Measurements from ENCODE around the gene PDE4D.
"Not testable (repeated sequence)": the region's sequence is repeated elsewhere in the genome, so short reads cannot be mapped to it uniquely, and the experiment has no call there.

The PDE4D gene

GRCh38 chr5:59090323-59090722 is 803.2 kb downstream of the PDE4D start:
- DNase-seq: no peak

- DNase-seq: no peak
These were observed 803.8 kb downstream of the PDE4D start for GRCh38 chr5:59089767-59090166.

- no peak for DNase-seq
These were observed 805.0 kb downstream of the PDE4D start for GRCh38 chr5:59088546-59088945.

- DNase-seq: no peak
These were observed 807.5 kb downstream of the PDE4D start for GRCh38 chr5:59086024-59086423.

DNA sequence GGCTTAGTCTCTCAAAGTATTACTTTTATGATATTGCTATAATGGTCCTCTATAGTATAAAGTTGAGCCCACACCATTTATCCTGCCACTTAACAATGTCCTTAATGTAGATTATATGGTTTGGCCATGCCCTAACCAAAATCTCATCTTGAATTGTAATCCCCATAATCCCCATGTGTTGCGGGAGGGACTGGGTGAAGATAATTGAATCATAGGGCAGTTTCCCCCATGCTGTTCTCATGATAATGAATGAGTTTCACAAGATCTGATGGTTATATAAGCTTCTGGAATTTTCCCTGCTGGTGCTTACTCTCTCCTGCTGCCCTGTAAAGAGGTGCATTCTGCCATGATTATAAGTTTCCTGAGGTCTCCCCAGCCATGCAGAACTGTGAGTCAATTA is 811.8 kb downstream of the PDE4D start:
- no peak for DNase-seq

GRCh38 chr5:59079622-59080620 is 813.6 kb downstream of the PDE4D start:
- no peak for DNase-seq

DNA sequence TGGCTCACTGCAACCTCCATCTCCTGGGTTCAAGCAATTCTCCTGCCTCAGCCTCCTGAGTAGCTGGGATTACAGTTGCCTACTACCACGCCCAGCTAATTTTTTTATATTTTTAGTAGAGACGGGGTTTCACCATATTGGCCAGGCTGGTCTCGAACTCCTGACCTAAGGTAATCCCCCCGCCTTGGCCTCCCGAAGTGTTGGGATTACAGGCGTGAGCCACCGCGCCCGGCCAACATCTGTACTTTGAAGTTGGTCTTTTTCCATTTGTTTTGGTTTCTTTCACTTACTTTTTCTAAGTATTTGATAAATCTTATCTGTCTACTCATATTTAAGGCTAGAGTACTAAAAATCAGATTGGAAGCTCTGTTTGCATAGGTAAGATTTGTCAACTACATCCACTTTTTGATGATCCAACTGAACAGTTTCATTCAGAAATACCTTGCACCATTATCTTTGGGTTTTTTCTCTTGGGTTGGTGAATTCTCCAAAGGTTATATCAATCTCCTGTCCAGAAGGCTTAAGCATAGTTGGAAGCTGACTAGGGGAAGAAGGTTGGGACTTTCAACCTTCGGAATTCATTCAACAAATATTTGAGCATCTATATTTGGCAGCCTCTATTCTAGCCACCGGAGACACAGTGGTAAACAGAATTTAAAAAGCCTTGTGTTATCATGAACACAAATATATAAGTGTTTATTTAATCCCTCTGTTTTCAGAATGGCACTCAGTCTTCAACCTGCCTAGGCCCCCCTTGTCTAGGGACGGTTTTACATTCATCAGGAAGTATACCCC is 821.6 kb downstream of the PDE4D start:
- DNase-seq: no peak

GRCh38 chr5:59069438-59070079 is 824.0 kb downstream of the PDE4D start:
- DNase-seq: no peak

DNA sequence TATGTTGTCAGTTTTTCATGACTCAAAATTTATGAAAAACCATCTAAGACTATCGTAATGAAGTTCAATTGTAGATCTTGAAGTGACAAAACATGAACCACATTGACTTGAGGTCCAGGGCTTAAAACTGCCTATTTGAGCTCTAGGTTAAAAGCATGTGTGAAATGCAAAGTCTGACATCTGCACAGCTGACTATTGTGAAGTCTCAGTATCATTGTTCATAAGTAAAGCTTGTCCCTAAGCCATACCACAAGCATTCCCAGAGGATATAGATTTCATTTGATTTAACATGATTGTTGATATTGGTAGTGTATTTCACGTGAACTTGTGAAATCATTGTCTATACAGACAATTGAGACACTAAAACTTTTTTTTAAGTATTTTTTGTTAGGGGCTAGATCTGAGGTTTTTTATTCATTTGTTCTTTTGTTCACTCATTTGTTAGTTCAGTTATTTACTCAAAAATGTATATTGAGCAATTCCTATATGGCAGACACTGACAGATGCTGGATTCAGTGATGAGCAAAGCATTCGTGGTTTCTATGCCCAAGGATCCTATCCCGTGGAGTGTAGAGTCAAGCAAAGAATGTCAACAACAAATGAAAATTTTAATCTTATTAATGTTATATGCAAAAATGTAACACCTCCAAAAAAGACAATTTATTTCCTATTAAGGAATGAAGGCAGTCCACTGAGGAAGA is 825.4 kb downstream of the PDE4D start:
- DNase-seq: no peak

- no peak for DNase-seq
These were observed 827.0 kb downstream of the PDE4D start for GRCh38 chr5:59066367-59067163.

DNA sequence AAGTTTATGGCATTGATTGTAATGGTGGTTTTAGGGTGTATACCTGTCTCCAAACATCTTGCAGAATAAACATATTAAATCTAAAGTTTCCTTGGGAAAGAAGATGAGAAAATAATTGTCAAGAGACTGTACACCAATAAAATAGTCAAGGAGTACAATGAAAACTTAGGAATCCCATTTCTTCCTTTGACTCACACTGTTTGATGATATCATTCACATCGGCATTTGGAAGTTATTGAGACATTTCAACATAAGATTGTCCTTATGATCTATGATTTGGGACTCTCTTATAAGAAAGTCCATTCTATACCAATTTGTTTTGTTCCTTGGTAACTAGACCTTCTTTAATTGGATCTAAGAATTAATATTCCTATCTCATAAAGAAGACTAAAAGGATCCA is 828.0 kb downstream of the PDE4D start:
- DNase-seq: no peak

GRCh38 chr5:59064293-59064692 is 829.2 kb downstream of the PDE4D start:
- DNase-seq: no peak

DNA sequence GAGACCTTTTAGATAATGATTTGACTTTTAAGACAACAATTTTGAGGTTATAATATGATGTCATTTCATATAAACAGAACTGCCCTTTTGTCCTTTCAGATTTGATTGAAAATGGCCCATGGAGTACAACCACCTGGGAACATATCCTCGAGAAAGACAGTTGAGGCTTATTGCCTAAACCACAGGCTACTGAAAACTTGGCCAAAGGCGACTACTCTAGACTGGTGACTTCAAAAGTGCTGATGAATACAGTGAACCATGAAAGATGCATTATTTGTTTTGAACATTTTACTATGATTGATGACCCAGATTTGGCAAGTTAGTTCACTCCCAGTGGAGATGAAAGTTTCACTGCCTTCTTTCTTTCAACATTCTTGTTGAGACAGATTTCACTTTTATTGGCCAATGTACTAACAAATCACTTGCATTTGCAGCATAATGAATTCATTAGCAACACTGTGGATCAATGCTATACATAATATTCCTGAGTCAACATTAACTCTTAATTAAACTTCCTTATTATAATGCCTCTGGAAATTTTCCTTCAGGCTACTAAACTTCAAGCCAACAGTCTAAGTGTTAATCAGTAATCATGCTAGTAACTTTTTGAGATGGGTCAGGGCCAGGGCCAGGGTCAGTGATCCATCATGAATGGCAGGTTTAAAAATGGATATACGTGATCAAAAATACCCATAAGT is 830.4 kb downstream of the PDE4D start:
- DNase-seq: no peak

- DNase-seq: peak; percentile 81 to 90
These were observed 832.1 kb downstream of the PDE4D start for GRCh38 chr5:59061377-59061776.

GRCh38 chr5:59058969-59059687 is 834.4 kb downstream of the PDE4D start:
- no peak for DNase-seq

DNA sequence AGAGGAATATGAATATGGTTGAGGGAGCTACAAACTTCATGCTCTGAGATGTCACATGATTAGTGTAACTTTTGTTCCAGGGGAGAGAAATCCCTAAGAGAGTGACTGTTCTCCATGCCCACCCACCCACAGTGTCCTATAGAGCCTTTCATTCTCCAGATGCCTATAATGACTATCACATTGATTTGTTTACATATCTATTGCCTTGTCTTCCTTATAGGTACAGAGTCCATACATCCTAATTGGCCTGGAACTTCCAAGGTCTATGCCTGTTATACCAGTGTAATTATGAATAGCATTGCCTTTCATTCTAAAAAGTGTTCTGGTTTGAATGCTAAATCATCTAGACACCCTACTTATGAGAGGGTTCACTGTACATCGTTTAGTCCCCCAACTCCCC is 835.3 kb downstream of the PDE4D start:
- no peak for DNase-seq

DNA sequence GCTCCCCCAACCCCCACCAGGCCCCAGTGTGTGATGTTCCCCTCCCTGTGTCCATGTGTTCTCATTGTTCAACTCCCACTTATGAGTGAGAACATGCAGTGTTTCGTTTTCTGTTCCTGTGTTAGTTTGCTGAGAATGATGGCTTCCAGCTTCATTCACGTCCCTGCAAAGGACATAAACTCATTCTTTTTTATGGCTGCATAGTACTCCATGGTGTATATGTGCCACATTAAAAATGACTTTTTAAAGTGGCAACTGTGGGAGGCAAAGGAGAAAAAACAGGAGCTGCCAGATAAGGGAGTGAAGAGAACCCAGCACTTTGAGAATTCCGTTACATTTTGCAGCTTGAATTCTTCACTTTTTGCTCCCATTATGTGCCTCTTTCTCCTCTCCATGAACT is 836.9 kb downstream of the PDE4D start:
- not testable (repeated sequence) for DNase-seq

GRCh38 chr5:59055745-59056448 is 837.6 kb downstream of the PDE4D start:
- DNase-seq: no peak

DNA sequence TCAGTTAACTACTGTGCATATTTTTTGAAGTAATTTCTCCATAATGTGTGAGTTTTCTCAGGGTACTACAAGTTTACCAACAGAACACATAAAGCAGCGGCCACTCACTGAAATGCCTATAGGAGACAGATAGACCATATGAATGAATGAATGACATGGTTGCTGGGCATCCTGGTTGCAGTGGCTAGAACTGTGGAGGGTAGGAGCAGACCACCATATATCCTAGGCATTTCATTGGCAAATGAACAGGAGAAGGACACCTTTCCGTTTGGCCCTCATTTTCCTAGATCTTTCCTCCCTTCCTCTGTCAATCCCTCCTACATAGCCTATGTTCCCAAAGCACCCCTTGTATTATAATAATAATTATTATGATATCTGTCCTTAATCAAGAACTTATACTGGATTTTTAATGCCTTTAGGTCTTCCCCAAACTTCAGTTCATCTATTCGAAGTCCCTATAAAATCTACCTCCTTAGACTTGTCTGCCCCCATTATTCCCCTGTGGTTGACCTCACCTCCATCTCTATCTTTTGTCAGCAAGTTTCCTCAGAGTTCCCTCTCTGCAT is 838.5 kb downstream of the PDE4D start:
- DNase-seq: no peak

Measured in SHP77 (cell line).